Right lung (tissue), 5 donors: ENCODE measurements around the gene SLC4A7. TPM values are rescaled to one million over a fixed set of nuclear protein-coding genes. Genes with fewer than 3 reads are reported as not detected.
"Not testable (repeated sequence)": the region's sequence is repeated elsewhere in the genome, so short reads cannot be mapped to it uniquely, and the experiment has no call there.

Experiments
- DNase-seq, 2 donors: peaks; one replicate each; pipeline ENCODE4 v3.0.0-alpha.2; 2013
- polyA plus RNA-seq, 5 donors: library from polyadenylated mRNA; unstranded; fragments of 120-200 nt; gene quantifications; one replicate each; pipeline versions ENCODE4 v1.2.1 to v1.2.3, GENCODE V29; 2013; ENCODE audit warnings: inconsistent platforms in 1 of 5, low replicate concordance in 1 of 5; ENCODE audit not compliant: insufficient read length in 5 of 5, insufficient read depth in 1 of 5

The SLC4A7 gene
- polyA plus RNA-seq, 5 donors: 19.7 to 44.6 (median 38.3) TPM

GRCh38 chr3:27431116-27431515 is 53.1 kb downstream of the SLC4A7 start:
- DNase-seq: peak in 1 of 2 donors; percentile 16

DNA sequence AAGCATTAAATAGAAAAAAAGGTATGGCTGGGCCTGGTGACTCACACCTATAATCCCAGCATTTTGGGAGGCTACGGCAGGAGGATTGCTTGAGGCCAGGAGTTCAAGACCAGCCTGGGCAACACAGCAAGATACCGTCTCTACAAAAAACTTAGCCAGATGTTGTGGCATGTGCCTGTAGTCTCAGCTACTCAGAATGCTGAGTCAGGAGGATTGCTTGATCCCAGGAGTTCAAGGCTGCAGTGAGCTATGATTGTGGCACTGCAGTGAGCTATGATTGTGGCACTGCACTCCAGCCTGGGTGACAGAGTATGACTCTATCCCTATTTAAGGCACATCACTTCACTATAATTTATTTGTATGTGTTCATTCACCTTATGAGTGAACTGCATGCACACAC is 54.3 kb downstream of the SLC4A7 start:
- no peak for DNase-seq

DNA sequence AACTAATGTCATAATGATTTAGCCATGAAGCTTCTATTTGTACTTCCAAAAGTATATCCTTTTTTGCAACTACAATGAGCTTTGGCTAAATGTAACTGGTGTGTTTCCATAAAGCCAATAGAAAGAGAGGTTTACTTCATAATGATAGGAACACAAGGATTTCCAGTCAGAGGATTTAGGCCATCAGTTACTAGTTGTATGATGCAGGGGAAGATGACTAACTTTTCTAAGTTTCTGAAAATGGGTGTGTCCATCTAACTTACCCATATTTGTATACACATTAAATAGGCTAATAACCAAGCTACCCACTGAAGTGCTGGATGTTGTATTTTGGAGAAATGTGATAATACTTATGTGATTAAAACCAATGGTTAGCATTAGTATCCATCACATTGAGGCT is 55.7 kb downstream of the SLC4A7 start:
- no peak for DNase-seq

DNA sequence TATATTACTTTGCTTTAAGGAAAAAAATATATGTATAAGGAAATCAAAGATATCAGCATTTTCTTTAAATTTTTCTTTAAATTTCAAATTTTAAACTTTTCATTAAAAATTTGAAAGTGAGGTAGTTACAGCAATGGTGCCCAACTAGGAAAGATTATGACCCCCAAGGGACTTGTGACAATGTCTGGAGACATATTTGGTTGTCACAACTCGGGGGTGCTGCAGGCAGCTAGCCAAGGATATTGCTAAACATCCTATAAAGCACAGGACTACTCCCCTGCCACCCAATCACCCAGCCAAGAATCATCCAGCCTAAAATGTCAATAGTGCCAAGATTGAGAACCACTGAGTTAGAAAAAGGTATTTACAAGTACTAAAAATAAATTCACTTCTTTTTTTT is 57.3 kb downstream of the SLC4A7 start:
- no peak for DNase-seq

DNA sequence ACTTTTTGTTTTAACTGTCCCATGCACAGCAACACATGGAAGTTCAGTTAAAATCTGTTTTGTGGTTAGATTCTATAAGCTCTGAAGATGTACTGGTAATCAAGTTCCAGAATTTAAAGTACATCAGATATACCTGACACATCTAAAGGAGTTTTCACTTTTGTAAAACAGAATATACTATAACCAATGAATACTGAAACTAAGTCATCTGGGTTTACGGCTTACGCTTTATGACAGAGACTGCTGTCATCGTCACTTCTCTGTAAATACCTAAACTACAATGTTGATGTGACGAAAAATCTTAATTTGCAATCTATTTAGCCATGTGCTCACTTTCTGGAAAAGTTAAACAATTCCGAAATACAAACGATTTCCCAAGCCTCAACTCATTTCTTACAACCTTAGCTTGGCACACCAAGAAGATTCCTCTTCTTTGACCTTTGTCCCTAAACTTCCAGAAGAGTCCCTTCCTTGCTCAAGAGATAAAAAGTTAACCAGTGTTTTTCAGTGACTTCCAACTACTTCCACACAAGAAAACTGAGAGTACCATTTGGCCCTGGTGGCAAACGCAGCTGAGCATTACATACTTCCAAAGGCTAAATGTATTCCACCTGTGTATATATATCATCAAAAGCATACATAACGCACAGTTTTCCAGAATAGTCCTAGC is 58.2 kb downstream of the SLC4A7 start:
- DNase-seq: no peak

- DNase-seq: not testable (repeated sequence)
Measured at GRCh38 chr3:27424812-27425521, 59.2 kb downstream of the SLC4A7 start.

GRCh38 chr3:27423463-27423862 is 60.7 kb downstream of the SLC4A7 start:
- no peak for DNase-seq

DNA sequence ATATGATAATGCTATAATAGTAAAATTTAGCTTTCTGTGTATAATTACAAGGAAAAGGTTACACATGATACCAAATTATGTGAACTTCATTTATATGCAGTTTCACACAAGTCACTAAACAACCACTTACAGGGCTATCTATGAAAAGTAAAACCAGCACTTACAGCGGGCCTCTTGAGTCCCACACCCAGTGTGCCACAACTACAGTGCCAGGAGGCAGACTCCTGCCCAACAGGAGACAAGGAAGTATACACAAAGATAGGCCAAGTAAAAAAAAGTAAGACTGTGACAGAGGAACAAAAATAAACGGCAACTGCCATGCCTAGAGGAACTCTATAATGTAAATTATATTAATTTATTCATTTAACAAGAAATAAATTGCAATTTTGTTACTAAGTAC is 61.6 kb downstream of the SLC4A7 start:
- DNase-seq: no peak

DNA sequence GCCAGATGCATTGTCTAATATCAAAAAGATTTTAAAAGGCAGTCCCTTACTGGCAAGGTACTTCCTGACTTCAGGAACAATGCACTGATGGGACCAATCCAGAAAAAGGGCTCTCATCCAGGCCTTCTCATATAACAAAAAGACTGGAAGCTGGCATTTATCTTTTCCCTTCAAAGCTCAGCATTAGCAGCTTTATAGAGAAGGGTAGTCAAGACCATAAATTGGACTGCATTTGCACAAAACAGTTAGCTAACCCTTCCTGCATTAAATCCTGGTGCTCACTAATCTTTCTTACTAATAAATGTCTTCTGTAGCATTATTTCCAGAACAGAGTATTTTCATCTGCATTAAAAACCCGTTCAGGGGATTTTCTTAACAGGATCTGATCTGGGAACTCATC is 69.0 kb downstream of the SLC4A7 start:
- DNase-seq: no peak

DNA sequence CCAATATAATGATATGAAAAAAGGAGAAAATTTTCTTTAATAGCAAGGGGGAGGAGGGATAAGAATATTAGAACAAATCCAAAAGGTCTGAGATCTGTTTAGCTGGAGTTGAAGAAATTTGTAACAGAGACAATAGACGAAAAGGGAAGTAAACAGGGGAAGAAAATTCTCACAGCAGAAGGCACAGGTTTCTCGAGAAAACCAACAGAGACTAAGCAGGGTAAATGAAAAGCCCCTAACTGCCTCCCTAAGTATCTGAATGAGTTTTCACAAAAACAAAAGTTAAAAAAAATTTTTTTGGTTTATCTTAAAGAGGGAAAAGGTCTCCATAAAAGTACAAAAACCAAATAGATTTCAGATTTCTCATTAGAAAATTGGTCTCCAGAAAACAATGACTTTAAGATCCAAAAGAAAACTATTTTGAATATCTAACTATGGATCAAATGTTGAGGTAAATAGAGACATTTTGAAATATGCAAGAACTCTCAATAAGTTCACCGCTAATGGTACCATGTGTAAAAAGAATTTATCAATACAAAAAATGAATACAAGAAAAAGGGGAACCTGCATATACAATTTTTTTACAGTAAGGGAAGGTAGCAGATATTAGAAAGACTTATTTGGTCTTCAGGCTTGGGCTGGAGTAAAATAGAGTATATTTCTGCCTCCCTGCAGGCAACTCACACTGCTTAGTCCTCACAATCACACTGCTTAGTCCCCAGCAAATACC is 91.1 kb downstream of the SLC4A7 start:
- DNase-seq: no peak

DNA sequence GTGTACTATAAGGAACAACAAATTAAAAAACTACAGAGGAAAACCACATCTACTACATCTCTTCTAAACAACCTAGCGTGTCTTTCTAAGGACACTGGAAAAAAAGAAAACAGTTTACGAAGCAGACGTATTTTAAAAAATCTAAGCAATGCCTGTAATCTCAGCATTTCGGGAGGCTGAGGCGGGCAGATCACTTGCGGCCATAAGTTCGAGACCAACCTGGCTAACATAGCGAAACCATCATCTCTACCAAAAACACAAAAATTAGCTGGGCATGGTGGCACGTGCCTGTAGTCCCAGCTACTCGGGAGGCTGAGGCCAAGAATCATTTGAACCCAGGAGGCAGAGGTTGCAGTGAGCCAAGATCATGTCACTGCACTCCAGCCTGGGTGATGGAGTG is 91.8 kb downstream of the SLC4A7 start:
- DNase-seq: not testable (repeated sequence)

GRCh38 chr3:27391796-27392195 is 92.4 kb downstream of the SLC4A7 start:
- DNase-seq: no peak

DNA sequence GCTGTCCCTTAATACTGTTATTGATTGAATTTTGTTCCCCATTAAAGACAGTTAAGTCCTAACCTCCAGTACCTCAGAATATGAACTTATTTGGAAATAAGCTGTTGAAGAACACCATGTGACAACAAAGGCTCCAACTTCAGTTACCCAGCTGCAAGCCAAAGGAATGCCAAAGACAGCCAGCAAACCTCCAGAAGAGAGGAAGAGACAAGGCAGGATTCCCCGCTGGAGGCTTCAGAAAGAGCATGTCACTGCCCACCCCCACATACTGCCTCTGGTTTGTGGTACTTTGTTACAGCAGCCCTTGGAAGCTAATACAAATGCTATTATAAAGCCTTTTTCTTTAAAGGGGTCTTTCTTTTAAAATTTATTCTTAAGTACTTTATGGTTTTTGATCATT is 96.6 kb downstream of the SLC4A7 start:
- DNase-seq: no peak

- no peak for DNase-seq
Measured at GRCh38 chr3:27385504-27385903, 98.7 kb downstream of the SLC4A7 start.

- peak; percentile 29 to 35 for DNase-seq
Measured at GRCh38 chr3:27384191-27384590, 100.0 kb downstream of the SLC4A7 start.

DNA sequence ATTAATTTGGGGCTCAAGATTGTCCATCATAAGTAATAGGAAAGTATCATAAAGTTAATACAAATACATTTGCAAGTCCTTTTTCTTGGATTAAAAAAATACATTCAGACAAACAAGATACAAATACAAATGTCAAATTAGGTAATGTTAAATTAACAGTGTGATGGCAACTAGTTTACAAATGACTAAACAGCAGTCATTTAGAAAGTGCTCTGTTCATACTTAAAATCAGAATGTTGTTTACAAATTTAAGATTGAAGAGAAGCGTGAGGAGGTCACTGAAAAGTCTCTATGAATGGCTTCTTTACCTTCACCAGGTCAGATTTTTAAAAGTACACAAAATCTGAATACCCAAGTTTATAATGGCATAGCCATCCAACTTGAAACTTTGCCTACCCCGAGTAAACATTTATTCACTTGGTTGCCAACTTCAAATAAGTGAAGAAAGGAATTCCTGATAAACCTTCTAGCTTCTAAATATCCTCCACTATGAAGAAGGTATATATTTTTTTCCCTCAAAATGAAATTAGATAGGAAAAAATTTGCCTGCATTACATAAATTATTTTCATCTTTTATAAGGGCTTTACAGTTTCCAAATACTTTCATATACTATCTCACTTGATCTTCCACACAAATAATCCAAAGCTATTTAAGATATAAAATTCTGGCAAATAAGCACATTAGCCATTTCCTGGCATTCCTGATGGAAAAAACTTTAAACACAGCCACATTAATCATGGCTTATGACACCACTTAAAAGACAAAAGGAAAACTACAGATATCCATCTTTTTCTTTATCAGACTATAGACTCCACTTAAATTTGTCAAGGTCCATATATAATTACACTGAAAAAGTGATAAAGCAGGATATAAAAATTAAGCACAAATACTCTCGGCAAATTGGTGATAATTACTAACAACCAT is 103.5 kb downstream of the SLC4A7 start:
- no peak for DNase-seq

DNA sequence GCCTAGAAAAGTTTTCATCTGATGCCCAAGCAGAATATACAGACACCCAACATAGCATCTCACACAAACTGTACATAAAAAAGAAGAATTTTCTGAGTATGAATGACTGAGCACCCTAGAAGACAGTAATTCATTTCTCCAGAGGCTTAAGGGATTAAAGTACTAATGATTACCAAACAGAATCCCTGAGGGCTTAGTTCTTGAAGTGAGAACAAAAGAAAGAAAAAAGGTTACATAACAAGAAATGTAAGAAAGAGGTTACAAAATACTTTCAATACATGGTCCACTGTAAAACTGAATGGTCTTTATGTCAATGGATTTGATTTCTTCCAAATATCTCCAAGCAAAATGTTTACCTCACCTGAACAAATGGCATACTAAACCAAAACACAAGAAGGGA is 105.9 kb downstream of the SLC4A7 start:
- DNase-seq: no peak

- no peak for DNase-seq
Measured at GRCh38 chr3:27376109-27376772, 107.9 kb downstream of the SLC4A7 start.

- DNase-seq: peak; percentile 87 to 90
Measured at GRCh38 chr3:27368831-27369607, 115.2 kb downstream of the SLC4A7 start, which contains the start of gene NEK10. TSS of gene NEK10 (minus strand) at chr3:27369383. CDS start at chr3:27352882, 16,501 bp downstream.

DNA sequence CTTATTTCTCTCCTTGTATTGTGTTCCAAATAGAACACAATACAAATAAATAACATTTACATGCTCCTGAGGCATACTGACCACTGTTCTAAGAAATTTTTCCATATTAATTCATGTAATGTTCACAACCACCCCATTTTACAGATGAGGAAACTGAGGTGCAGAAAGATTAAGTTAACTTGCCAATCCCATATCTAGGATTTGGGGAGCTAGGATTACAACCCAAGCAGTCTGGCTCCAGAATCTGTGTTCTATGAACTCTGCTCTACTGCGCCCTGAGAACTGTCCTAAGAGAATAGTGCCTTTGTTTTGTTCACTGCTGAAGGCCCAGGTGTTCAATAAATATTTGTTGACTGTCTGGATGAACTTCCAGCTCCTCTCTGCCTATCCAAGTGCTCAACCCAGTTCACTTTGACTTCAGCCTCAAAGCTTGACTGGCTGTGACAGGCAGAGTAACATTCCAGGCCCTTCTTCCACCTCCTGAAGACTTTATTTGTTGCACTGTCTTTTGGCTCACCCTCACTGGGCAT is 118.1 kb downstream of the SLC4A7 start:
- DNase-seq: no peak
